GM19193 (cell line): ENCODE measurements around the gene UXS1.

Source experiments
- POLR2A ChIP-seq: IDR thresholded peaks from 4 replicates; pipeline ENCODE4 v1.6.1; 2011; ENCODE audit not compliant: insufficient read depth, insufficient read length; ENCODE audit errors: extremely low read depth

UXS1 gene

GRCh38 chr2:106127776-106128268 lies 66.3 kb downstream of the UXS1 start:
- no peak for TF ChIP-seq POLR2A

- TF ChIP-seq POLR2A = no peak
Observed at GRCh38 chr2:106127282-106127771, 66.8 kb downstream of the UXS1 start.

- no peak for TF ChIP-seq POLR2A
Observed at GRCh38 chr2:106126705-106127281, 67.3 kb downstream of the UXS1 start.

- TF ChIP-seq POLR2A = no peak
Observed at GRCh38 chr2:106126295-106126694, 67.8 kb downstream of the UXS1 start.

DNA sequence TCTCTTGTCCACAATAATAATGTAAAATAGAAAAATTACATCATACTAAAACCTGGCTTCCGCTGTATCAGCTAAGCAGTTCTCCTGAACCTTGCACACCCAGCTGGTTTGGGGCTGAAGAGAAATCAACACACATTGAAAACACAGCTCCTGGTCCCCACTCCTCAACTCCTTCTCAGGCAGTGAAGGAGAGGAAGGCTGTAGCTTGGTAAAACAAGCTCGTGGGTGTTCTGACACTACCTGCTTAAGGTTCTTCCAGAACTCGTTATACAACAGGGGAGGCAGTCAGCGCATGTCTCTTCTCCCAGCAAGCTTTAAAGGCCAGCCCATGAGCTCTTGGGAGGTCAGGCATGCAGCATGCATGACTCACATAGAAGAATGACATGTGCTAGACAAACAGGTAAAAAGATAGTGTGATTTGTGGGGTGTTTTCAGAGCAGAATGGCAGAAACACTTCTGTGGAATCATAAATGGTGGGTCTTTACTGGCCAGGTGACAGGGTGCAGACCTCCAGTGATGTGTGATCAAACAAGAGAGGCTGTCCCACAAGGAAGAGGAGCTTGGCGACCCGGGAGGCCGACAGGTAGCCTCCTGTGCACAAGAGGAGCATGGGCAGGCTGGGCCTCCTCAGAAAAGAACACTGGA lies 69.1 kb downstream of the UXS1 start:
- TF ChIP-seq POLR2A = no peak

GRCh38 chr2:106124106-106124756 lies 69.9 kb downstream of the UXS1 start:
- no peak for TF ChIP-seq POLR2A

- no peak for TF ChIP-seq POLR2A
Observed at GRCh38 chr2:106122157-106122556, 71.9 kb downstream of the UXS1 start.

DNA sequence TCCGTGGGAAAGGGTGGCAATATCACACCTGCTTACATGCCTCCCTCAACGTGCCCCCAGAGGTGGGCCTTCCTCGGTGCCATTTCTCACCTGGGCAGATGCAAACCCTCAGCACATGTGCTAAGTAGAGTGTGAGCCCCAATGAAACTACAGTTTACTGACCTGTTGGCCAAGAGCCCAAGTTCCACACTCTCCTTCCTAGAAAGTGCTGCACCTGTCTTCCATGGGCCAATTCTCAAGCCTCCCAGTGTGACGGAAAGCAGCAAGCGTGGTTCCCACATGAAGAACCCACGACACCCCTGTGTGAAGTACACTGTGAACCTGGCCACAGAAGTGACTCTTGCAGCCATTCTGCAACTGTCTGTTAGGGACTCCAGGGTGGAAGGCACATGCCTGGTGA lies 73.7 kb downstream of the UXS1 start:
- no peak for TF ChIP-seq POLR2A

DNA sequence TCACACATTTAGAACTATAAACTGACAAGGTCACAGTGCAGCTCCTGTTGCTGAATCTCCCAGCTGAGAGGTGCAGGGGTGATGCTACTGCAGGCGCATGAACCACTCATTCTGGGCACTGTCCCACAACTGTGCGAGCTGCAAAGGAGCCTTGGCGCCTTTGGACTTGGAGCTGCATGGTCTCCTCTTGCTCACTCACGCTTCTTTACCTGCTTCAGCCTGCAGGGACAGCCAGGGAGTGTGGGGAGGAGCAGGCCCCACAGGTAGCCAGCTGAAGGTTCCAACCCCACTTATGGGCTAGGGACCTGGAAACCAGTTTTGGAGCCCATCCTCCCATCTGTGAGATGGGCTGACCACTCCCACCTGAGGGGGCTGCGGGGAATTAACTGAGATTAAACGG lies 75.0 kb downstream of the UXS1 start:
- TF ChIP-seq POLR2A = no peak

DNA sequence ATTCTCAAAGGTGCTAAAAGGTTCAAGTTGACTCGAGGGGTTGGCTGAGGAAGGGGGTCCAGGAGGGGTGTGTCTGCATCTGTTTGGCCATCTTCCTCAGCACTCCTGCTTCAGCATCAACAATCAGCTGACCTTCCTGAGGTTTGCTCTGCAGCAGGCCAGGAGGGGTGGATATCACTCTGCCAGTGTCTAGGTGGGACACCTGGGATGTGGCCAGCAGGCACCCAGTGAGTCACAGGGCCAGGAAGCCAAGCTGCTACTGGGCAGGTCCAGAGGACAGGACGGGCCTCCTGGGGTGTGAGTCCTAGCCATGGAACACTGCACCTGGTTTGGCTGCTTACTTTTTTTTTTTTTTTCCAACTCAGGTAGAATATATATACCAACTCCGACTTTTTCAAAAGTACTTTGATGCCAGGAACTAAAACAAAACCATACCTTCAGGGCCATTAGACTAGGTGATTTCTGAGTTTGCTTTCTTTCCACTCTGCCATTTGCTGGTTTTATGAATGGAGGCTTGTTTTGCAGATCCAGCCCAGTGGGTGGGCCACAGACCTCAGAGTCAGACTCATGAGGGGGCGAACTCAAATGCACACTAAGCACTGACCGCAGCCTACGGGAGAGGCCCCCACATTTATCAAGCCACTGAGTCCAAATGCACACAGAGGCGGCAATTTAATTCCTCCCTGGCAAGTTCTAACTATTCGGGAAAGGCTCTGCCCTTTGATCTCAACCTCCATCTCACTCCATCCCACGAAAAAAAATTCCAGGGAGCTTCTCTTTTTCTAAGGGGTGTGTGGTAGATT lies 76.0 kb downstream of the UXS1 start:
- no peak for TF ChIP-seq POLR2A

DNA sequence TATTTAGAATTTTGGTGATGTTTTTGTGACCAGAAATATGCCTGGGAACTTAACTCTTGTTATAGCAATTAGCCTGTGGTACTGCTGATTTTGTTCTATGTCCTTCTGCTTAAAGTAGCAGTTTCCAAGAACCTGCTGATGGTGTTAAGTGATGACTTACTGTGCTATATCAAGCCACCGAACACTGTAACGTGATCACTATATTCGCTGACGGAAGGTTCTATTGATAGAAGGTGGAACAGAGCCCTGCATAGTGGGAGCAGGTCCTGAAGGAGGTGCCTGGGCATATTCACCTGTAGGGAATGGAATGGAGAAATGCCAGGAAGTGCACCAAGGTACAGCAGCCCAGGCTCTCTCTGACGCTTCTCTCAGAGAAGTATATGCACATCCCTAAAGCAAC lies 76.8 kb downstream of the UXS1 start:
- TF ChIP-seq POLR2A = no peak

GRCh38 chr2:106116248-106116647 lies 77.9 kb downstream of the UXS1 start:
- TF ChIP-seq POLR2A = no peak

GRCh38 chr2:106115665-106116064 lies 78.4 kb downstream of the UXS1 start:
- TF ChIP-seq POLR2A = no peak

DNA sequence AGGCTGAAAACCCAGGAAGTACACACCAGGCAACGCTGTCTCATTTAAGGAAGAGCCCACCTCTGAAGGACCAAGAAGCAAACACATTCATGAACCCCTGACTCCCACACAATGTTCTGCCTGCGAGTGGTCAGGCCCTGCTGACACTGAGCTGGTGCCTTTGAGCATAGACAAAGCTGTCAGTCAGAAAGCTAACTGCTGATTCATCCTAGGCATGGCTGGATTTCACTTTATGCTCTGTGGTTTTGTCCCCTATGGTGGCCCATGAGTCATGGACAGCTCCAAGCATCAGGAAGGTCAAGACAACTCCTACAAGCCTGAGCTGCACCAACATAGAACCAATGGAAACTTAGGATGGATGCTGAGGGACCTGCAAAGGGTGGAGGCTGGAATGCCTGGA lies 78.9 kb downstream of the UXS1 start:
- no peak for TF ChIP-seq POLR2A

DNA sequence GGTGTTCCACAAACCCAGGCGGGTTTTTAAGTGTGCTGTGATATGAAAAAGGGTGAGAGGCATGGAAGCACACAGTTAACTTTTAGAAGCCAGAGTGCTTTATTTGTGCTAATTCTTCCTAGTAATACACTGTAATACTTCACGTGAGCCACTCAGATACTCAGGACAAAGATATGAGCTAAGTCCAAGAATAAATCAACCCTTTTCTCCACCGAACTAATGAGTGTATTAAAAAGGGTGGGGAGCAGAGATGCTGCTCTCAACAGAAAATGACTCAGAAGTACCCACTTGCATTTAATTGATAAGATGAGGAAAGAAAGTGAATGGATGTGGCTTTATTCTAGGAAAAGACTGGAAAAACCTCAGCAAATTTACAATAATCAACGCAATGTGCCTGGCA lies 79.9 kb downstream of the UXS1 start:
- no peak for TF ChIP-seq POLR2A
